Kidney tubule cell (primary cell): ENCODE data around the gene COG7.
"Not testable (repeated sequence)": the region's sequence is repeated elsewhere in the genome, so short reads cannot be mapped to it uniquely, and the experiment has no call there.

Experiments
- DNase-seq: peaks from one replicate; pipeline ENCODE4 v3.0.0-alpha.2; 2018; ENCODE audit warnings: low spot score

COG7 gene

DNA sequence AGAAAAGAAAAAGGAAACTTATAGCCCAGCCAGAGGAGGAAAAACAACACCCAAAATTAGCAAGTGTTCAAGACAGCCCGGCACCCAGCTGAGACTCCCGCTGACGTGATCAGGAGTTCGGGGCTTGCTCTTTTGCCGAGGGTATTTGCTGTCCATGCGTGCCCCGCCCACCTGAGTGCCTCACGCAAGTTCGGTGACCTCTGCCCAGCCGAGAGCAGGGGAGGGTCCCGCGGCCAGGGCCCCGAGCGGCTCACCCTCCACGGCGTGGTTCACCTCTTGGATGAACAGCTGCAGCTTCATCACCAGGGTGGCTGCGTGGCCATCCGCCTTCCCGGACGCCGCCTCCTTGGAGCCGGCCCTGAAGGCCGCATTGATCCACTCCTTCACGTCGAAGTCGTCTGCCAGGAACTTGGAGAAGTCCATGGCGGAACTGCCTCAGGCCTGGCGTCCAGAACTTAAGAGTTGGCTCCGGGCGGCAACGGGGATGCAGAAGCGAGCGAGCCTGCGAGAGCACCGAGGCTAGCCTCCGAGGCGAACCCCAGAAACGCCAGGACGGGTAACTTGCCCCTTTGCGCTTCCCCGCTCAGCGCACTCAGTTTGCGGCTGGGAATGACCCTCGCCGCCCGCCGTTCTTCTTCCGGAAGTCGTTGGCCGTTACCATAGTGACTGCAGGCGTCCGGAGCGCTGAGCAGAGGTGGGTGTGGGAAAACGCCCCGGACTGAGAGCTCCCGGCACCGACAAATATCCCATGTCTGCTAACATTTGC, at the start of gene COG7:
Gene COG7 (minus strand): TSS at position 618 of the 766 bp plus-strand sequence. CDS start 195 bp downstream, at position 423.
- DNase-seq = peak; percentile 90

- no peak for DNase-seq
Observed at GRCh38 chr16:23502466-23502865, 49.5 kb upstream of the COG7 start.

DNA sequence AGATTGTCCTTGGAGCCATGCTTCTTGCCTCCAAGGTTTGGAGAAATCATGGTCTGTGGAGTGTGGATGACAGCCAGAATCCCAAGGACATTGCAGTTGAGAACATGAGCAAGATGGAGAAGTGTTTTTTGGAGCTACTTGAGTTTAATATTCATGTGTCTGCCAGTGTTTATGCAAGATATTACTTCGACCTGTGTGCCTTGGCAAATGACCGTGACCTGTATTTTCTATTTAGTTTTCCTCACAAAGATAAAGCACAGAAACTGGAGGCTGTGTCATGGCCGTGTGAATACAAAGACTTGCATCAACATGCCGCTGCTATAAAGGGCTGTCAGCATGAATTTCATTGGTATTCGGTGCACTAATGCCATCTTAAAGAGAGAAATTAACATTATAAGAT, 48.3 kb upstream of the COG7 start:
- no peak for DNase-seq

GRCh38 chr16:23500862-23501225, 47.9 kb upstream of the COG7 start:
- DNase-seq = no peak

DNA sequence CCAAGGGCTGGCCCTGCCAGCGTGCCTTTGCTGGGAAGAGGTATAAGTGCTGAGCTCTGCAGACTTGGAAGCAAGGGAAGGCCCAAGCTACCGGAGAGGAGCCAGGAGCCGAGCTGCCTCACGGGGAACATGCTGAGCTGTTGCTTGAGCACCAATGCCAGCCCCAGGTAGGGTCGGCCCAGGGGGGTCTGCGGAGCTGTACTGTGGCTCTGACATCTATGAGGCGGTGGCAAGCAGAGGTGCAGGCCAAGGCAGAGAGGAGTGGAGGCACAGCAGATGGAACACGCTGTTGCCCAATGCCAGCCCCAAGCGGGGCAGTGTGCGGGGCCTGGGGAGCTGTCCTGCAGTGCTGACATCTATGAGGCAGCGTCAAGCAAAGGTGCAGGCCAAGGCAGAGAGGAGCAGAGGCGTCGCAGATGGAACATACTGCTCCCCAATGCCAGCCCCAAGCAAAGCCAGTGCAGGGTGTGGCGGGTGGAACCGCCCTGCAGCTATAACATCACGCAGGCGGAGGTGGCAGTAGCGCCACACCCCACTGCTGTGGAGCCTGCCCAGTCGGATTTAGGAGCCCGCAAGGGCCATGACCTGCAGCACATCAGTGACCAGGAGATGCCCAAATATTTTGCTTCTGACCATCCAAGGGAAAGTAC, 47.3 kb upstream of the COG7 start:
- no peak for DNase-seq

DNA sequence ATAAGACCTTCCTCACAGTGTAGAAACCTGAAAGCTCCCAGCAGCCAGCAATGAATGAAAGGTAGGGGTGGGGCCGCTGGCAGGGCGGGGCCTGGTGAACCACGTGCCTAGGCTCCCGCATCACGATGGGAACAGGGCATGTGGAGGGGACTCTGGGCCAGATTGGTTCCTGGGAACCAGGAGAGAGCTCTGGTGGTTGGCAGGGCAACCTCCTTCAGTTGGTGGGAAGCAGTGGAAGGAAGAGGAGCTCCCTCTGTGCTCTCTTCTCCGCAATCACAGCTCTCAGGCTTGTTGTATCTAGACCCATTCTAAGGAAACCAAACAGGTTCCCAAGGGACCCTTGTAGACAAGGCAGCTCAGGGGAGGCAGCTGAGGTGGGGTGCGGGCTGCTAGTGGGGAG, 46.8 kb upstream of the COG7 start:
- DNase-seq = no peak

DNA sequence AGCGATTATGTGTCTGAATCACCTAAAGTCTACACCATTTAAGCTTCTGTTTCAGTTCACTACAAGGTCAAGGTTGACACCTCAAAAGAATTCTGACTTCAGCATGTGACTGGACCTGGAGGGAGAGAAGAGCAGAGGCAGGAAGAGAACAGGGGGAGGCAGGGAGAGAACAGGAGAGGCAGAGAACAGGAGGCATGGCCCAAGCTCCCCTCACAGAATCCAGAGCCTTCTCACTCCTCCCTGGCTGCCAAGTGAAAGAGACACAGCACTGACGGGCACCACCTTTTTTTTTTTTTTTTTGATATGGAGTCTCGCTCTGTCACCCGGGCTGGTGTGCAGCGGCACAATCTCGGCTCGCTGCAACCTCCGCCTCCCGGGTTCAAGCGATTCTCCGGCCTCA, 45.9 kb upstream of the COG7 start:
- DNase-seq = peak; percentile 38

DNA sequence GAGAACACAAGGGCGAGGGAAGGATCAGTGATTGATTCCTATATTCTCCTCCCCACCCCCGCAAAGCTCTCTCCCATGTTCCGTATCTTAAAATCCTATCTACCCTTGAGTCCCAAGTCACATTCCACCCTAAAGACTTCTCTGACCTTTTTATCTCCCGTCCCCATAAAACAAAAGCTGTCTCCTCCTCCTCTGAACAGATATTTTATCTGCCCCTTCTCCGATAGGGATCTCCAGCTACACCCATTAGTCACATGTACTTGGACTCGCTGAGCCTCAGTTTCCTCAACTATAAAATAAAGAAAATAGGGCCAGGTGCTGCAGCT, 44.5 kb upstream of the COG7 start:
- no peak for DNase-seq

GRCh38 chr16:23496821-23497542, 44.0 kb upstream of the COG7 start:
- DNase-seq = peak; percentile 90

DNA sequence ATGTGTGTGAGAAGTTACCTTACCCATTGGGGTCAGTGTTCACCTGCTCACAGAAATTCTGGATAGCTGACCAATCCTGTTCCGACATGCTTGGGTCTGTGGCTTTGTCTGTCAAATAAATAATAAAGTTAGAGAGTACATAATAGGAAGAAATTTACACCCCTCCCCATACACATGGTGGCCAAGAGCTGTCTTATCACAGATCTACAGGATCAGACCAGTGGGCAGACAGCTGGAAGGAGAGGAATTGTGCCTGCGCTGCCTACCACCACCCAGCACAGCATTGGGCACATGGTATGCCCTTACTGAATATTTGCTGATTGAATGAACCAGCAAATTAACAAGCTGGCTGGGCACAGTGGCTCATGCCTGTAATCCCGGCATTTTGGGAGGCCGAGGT, 42.7 kb upstream of the COG7 start:
- no peak for DNase-seq

DNA sequence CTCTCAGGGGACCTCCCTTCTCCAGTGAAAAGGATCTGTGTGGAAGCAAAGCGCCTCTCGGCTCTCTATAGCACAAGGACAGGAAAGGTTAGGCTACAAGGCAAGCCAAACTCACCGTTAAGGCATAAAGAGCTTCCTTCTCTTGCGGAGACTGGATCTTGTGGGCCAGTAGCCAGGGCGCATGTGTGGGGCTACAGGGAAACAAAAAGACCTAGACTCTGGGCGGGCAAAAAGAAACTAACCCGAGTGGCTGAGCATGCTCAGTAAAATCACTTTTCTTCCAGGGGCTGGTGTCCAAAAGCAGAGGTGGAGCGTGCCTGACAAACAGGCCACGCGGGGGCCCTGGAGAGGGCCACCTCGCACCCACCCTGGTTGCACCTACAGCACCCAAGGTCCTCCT, 41.2 kb upstream of the COG7 start:
- peak; percentile 32 for DNase-seq

GRCh38 chr16:23491490-23492391, 38.8 kb upstream of the COG7 start:
- DNase-seq = peak; percentile 93

DNA sequence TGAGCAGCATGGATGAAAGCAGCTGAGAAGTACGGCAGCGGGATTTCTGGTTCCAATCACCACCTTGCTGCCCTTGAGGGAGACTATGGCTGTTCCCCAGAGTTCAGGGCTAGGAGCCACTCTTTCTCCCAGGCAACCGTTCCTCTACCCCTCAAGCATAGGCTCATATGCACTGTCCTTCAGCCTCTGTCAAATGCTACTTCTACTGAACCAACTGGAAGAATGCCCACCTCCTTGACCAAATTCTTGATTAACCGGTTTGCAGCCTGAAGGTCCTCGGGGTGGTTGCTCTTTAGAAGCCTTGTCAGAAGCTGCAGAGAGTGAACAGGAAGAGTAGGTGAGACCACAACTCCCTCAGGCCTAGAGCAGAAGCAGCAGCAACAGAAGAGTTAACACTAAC, 33.5 kb upstream of the COG7 start:
- DNase-seq = no peak

- no peak for DNase-seq
Observed at GRCh38 chr16:23485841-23486240, 32.9 kb upstream of the COG7 start.

- DNase-seq = no peak
Observed at GRCh38 chr16:23485257-23485614, 32.2 kb upstream of the COG7 start.

DNA sequence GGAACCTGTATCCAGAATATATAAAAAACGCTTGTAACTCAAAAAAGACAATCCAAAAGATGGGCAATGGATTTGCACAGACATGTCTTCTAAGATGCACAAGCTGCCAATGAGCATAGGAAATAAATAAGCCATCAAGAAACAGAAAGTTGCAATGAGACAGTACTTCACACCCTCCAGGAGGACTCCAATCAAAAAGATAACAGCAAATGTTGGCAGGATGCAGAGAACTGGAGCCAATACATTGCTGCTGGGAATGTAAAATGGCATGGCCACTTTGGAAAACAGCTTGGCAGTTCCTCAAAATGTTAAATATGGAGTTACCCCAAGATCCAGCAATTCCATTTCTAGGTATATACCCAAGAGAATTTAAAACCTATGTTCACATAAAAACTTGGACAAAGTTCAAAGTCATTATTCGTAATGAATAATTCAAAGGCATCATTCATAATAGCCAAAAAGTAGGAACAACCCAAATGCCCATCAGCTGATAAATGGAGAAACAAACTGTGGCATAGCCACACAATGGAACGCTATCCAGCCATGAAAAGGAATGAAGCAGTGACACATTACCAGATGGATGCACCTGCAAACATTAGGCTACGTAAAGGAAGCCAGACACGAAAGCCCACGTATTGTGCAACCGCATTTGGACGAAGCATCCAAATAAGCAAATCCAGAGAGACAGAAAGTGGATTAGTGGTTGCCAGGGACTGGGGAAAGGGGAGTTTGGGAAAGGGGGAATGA, 31.7 kb upstream of the COG7 start:
- no peak for DNase-seq

GRCh38 chr16:23483492-23483891, 30.5 kb upstream of the COG7 start:
- not testable (repeated sequence) for DNase-seq

- no peak for DNase-seq
Observed at GRCh38 chr16:23482778-23483177, 29.8 kb upstream of the COG7 start.

DNA sequence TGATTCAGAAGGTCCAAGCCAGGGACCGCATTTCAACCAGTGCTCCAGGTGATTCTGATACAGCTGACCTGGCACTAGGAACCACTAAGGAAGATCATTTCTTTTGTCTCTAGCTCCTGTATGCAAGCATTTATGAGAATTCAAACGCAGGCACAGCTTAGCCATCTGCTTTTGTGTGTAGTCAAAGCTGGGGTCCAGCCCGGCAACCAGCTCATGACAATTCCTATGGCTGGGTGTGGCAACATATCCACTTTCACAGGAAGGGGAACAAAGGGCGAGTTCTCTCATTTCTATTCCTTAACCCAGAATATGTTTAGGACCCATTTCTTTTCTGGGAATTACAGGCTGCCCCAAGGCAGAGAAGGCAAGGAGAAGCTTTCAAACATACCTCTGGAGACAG, 27.3 kb upstream of the COG7 start:
- DNase-seq = no peak

DNA sequence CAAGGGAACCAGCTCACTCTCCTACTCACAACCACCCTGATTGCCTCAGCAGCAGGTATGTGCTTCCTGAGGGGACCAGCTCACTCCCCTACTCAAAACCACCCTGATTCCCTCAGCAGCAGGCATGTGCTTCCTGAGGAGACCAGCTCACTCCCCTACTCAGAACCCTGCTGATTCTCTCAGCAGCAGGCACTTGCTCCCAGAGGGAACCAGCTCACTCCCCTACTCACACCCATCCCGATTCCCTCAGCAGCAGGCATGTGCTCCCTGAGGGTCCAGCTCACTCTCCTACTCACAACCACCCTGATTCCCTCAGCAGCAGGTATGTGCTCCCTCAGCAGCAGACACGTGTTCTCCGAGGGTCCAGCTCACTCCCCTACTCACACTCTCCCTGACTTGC, 26.1 kb upstream of the COG7 start:
- no peak for DNase-seq

GRCh38 chr16:23478566-23478965, 25.6 kb upstream of the COG7 start:
- no peak for DNase-seq

- no peak for DNase-seq
Observed at GRCh38 chr16:23476289-23476688, 23.3 kb upstream of the COG7 start.
